Right lobe of liver (tissue), 4 donors: Measurements from ENCODE around the gene RPS6KA5.

ENCODE experiments used
- POLR2A ChIP-seq: fragments of 450-650 bp; IDR thresholded peaks from one replicate; pipeline ENCODE4 v1.6.1; 2017; ENCODE audit warnings: antibody characterized with exemption, mild to moderate bottlenecking
- TF ChIP-seq, protein P1 (sequence below), 4 donors: fragments of 200-600 bp in 3 of 4; fragments of 450-650 bp in 1 of 4; IDR thresholded peaks; one replicate each; pipeline versions ENCODE4 v1.5.1 to v1.8.0; 2016 to 2022; ENCODE audit warnings: antibody characterized with exemption in 4 of 4, mild to moderate bottlenecking in 2 of 4
- donor health status: DM: no; HTN: no; CAD: no.
- donor health status: DM: no; HTN: no; CAD: no.
- donor health status: DM: no; HTN: yes; CAD: no.

DNA sequence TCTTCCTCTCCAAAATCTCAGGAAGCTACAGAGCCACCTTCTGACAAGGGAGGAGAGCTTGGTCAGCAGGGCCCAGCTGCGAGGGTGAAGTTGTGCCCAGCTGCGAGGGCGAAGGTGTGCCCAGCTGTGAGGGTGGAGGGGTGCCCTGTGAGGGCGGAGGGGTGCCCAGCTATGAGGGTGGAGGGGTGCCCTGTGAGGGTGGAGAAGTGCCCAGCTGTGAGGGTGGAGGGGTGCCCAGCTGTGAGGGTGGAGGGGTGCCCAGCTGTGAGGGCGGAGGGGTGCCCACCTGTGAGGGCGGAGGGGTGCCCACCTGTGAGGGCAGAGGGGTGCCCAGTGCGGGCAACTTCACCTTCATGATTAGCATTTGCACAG, 223.8 kb downstream of the RPS6KA5 start:
- TF ChIP-seq POLR2A, result no peak
- TF ChIP-seq, protein P1, sequence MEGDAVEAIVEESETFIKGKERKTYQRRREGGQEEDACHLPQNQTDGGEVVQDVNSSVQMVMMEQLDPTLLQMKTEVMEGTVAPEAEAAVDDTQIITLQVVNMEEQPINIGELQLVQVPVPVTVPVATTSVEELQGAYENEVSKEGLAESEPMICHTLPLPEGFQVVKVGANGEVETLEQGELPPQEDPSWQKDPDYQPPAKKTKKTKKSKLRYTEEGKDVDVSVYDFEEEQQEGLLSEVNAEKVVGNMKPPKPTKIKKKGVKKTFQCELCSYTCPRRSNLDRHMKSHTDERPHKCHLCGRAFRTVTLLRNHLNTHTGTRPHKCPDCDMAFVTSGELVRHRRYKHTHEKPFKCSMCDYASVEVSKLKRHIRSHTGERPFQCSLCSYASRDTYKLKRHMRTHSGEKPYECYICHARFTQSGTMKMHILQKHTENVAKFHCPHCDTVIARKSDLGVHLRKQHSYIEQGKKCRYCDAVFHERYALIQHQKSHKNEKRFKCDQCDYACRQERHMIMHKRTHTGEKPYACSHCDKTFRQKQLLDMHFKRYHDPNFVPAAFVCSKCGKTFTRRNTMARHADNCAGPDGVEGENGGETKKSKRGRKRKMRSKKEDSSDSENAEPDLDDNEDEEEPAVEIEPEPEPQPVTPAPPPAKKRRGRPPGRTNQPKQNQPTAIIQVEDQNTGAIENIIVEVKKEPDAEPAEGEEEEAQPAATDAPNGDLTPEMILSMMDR (IDR thresholded peaks at IDR 0.05), result no peak
